SK-N-SH (cell line): ENCODE data around the gene MCTP1. TPM values are rescaled to one million over a fixed set of nuclear protein-coding genes. Genes with fewer than 3 reads are reported as not detected.

Experiments used
- CTCF ChIA-PET: fragments of 300-600, 350-600 bp; formaldehyde crosslinking; extraction: SDS; loops from one replicate; lab custom pipeline; 2021; lab: Yijun Ruan, JAX
- POLR2A ChIA-PET: fragments of 350-600 bp; sonication (Branson Sonifier 250); formaldehyde crosslinking; extraction: SDS; loops from one replicate; lab custom pipeline; 2020; ENCODE audit warnings: antibody characterized with exemption, inconsistent platforms; lab: Yijun Ruan, JAX
- DNase-seq: peaks from one replicate; pipeline ENCODE4 v3.0.0; 2012
- H2AFZ ChIP-seq: fragments of 200-600 bp; sonication (generic); 2 replicates; pipeline ENCODE4 v1.8.1; 2016; ENCODE audit warnings: antibody characterized with exemption, mild to moderate bottlenecking, low read depth
- H3F3A ChIP-seq: fragments of 200-600 bp; sonication (generic); replicated peaks from 2 replicates; pipeline ENCODE3; 2016; ENCODE audit warnings: antibody characterized with exemption, mild to moderate bottlenecking; ENCODE audit not compliant: insufficient read depth
- H3K27ac ChIP-seq, 2 experiments: fragments of 200-500 bp in 1 of 2; fragments of 200-600 bp in 1 of 2; sonication (Bioruptor generic) in 1 of 2; sonication (generic), shearing (Covaris generic) in 1 of 2; 2 replicates each; pipeline versions ENCODE4 v1.5.1 to v1.6.1; 2014 to 2016; ENCODE audit warnings: low read depth in 2 of 2, inconsistent platforms in 1 of 2, low read length in 1 of 2, mild to moderate bottlenecking in 1 of 2, mixed read lengths in 1 of 2
- H3K27me3 ChIP-seq: fragments of 200-600 bp; sonication (generic), shearing (Covaris generic); 2 replicates; pipeline ENCODE4 v1.6.1; 2016; ENCODE audit warnings: mixed run types; ENCODE audit not compliant: insufficient read depth
- H3K36me3 ChIP-seq, 2 experiments: fragments of 200-500 bp in 1 of 2; fragments of 200-600 bp in 1 of 2; sonication (Bioruptor generic) in 1 of 2; sonication (generic) in 1 of 2; replicated peaks in 1 of 2; 2 replicates each; pipeline versions ENCODE3 to v1.5.1; 2014 to 2016; ENCODE audit warnings: low read length in 1 of 2, mild to moderate bottlenecking in 1 of 2; ENCODE audit not compliant: insufficient read depth in 2 of 2, control insufficient read depth in 1 of 2
- H3K4me1 ChIP-seq, 2 experiments: fragments of 200-500 bp in 1 of 2; fragments of 200-600 bp in 1 of 2; sonication (Bioruptor generic) in 1 of 2; sonication (generic), shearing (Covaris generic) in 1 of 2; 2 replicates each; pipeline versions ENCODE4 v1.5.1 to v1.6.1; 2014 to 2016; ENCODE audit warnings: low read depth in 1 of 2, low read length in 1 of 2, mixed run types in 1 of 2; ENCODE audit not compliant: insufficient read depth in 2 of 2, control insufficient read depth in 1 of 2
- H3K4me2 ChIP-seq: fragments of 200-600 bp; sonication (generic), shearing (Covaris generic); 2 replicates; pipeline ENCODE4 v1.6.1; 2017; ENCODE audit warnings: mixed run types
- H3K4me3 ChIP-seq, 2 experiments: fragments of 200-500 bp in 1 of 2; fragments of 200-600 bp in 1 of 2; sonication (Bioruptor generic) in 1 of 2; sonication (generic), shearing (Covaris generic) in 1 of 2; 2 replicates each; pipeline versions ENCODE4 v1.5.1 to v1.8.1; 2014 to 2016; ENCODE audit warnings: low read depth in 2 of 2, inconsistent platforms in 1 of 2, low read length in 1 of 2, mild to moderate bottlenecking in 1 of 2, mixed read lengths in 1 of 2, moderate library complexity in 1 of 2
- H3K79me2 ChIP-seq: fragments of 200-600 bp; sonication (generic); 2 replicates; pipeline ENCODE4 v1.8.1; 2017; ENCODE audit warnings: mild to moderate bottlenecking; ENCODE audit not compliant: insufficient read depth
- H3K9ac ChIP-seq: fragments of 200-600 bp; sonication (generic); 2 replicates; pipeline ENCODE4 v1.6.1; 2017; ENCODE audit warnings: mixed run types
- H3K9me2 ChIP-seq: fragments of 200-600 bp; sonication (generic); 2 replicates; pipeline ENCODE4 v1.6.1; 2017; ENCODE audit warnings: mixed run types
- H3K9me3 ChIP-seq: fragments of 200-600 bp; sonication (generic); 2 replicates; pipeline ENCODE4 v1.6.1; 2017; ENCODE audit warnings: mixed run types, mild to moderate bottlenecking, moderate library complexity
- H4K20me1 ChIP-seq: fragments of 200-600 bp; sonication (generic); 2 replicates; pipeline ENCODE4 v1.6.1; 2017; ENCODE audit warnings: mild to moderate bottlenecking, mixed run types; ENCODE audit not compliant: insufficient read depth
- CTCF ChIP-seq: fragments of 200-600 bp; sonication (generic); IDR thresholded peaks from 2 replicates; pipeline ENCODE4 v1.6.1; 2017; ENCODE audit warnings: antibody characterized with exemption, mild to moderate bottlenecking, moderate library complexity
- EP300 ChIP-seq, 2 experiments: IDR thresholded peaks; 2 replicates each; pipeline versions ENCODE4 v1.4.0 to v1.6.1; 2012; ENCODE audit warnings: borderline replicate concordance in 1 of 2, low read depth in 1 of 2, low read length in 1 of 2
- EZH2phosphoT487 ChIP-seq: fragments of 200-600 bp; sonication (generic); IDR thresholded peaks from 2 replicates; pipeline ENCODE4 v1.6.1; 2017; ENCODE audit warnings: low read depth, mixed run types, mild to moderate bottlenecking, antibody characterized with exemption, moderate library complexity, borderline replicate concordance
- FOSL2 ChIP-seq: IDR thresholded peaks from 2 replicates; pipeline ENCODE4 v1.4.0; 2012; ENCODE audit warnings: low read depth, mild to moderate bottlenecking, moderate library complexity, borderline replicate concordance
- FOXM1 ChIP-seq: IDR thresholded peaks from 2 replicates; pipeline ENCODE4 v1.4.0; 2012; ENCODE audit warnings: low read depth, mild to moderate bottlenecking
- GABPA ChIP-seq: IDR thresholded peaks from 2 replicates; pipeline ENCODE4 v1.4.0; 2012; ENCODE audit warnings: low read depth, mild to moderate bottlenecking
- GATA2 ChIP-seq: sonication (generic); formaldehyde crosslinking; IDR thresholded peaks from 2 replicates; pipeline ENCODE4 v1.5.0; 2020; ENCODE audit warnings: mild to moderate bottlenecking, missing genetic modification reagents
- IRF3 ChIP-seq: fragments of 150-350 bp; IDR thresholded peaks from 2 replicates; pipeline ENCODE4 v1.6.1; 2016; ENCODE audit warnings: mild to moderate bottlenecking, low read depth, low read length
- JUND ChIP-seq: IDR thresholded peaks from 2 replicates; pipeline ENCODE4 v1.4.0; 2012
- MAX ChIP-seq: IDR thresholded peaks from 2 replicates; pipeline ENCODE4 v1.4.0; 2012; ENCODE audit warnings: low read depth
- POLR2AphosphoS5 ChIP-seq: IDR thresholded peaks from 2 replicates; pipeline ENCODE4 v1.6.1; 2012; ENCODE audit warnings: low read depth, low read length
- RXRA ChIP-seq: IDR thresholded peaks from 2 replicates; pipeline ENCODE4 v1.4.0; 2012; ENCODE audit warnings: low read depth, mild to moderate bottlenecking, borderline replicate concordance
- USF2 ChIP-seq: fragments of 150-350 bp; IDR thresholded peaks from 2 replicates; pipeline ENCODE4 v1.6.1; 2017; ENCODE audit warnings: antibody characterized with exemption, low read length, low read depth, borderline replicate concordance
- WGBS: methylation state at CpG from one replicate; pipeline ENCODE4 v1.1.6; 2017; ENCODE audit warnings: low lambda C conversion rate; 5-methylcytosine and 5-hydroxymethylcytosine counted together
- polyA plus RNA-seq, 3 experiments: library from polyadenylated mRNA; depleted of rRNA; stranded (reverse); fragments of >200 nt; gene quantifications; 2 replicates each; pipeline ENCODE4 v1.2.3, GENCODE V29; 2012

The MCTP1 gene
- polyA plus RNA-seq, 1 of the 3 experiments (the other 2 are of a cell fraction) = 0.53 TPM

- H3K27me3 ChIP-seq = no peaks in the 10 kb centered on the region
- no peak for DNase-seq
- no peaks in the 10 kb centered on the region for H3F3A ChIP-seq
- CTCF ChIA-PET = no interaction called here
- H3K79me2 ChIP-seq = no peaks in the 10 kb centered on the region
- H3K9me2 ChIP-seq = no peaks in the 10 kb centered on the region
- H3K9me3 ChIP-seq = no peaks in the 10 kb centered on the region
- TF ChIP-seq EP300 (IDR thresholded peaks at IDR 0.05; ENCODE audit: borderline replicate concordance in 1 of 2, low read depth in 1 of 2, low read length in 1 of 2) (no peak), USF2 (no peak), JUND (no peak), GABPA (no peak), GATA2 (CRISPR knock-in tag) (no peak)
- H3K27ac ChIP-seq = no peak overlapping the region
- H3K4me1 ChIP-seq = no peaks in the 10 kb centered on the region
- H4K20me1 ChIP-seq = no peaks in the 10 kb centered on the region
- H3K4me2 ChIP-seq = no peak overlapping the region
- H2AFZ ChIP-seq = no peak overlapping the region
- no peaks in the 10 kb centered on the region for H3K36me3 ChIP-seq
- no peak overlapping the region for H3K9ac ChIP-seq
- H3K4me3 ChIP-seq = no peak overlapping the region
- POLR2A ChIA-PET = no interaction called here
These were observed 32.1 kb downstream of the MCTP1 start for GRCh38 chr5:95252801-95253200.

- DNase-seq = no peak
- Histone ChIP-seq H3K9me3 (no peaks in the 10 kb centered on the region), H3K9ac (no peak overlapping the region), H3K79me2 (no peaks in the 10 kb centered on the region), H3K4me1 (no peaks in the 10 kb centered on the region), H4K20me1 (no peaks in the 10 kb centered on the region), H3F3A (no peaks in the 10 kb centered on the region), H3K9me2 (no peaks in the 10 kb centered on the region), H3K4me2 (no peak overlapping the region), H3K27me3 (no peaks in the 10 kb centered on the region), H3K4me3 (no peak overlapping the region), H2AFZ (no peak overlapping the region), H3K36me3 (no peaks in the 10 kb centered on the region), H3K27ac (no peak overlapping the region)
- TF ChIP-seq FOXM1 (no peak), POLR2AphosphoS5 (no peak), CTCF (no peak), FOSL2 (no peak), RXRA (no peak)
- ChIA-PET CTCF (interaction anchor here (1.3 to 1.9 kb wide), 2 partner anchors 10 to 24 kb away, joined by 4 to 6 read pairs; no protein-coding TSS in a partner anchor), POLR2A (no interaction called here)
- 33% methylated on average over 3 of the region's 3 CpGs for WGBS
These were observed 33.7 kb downstream of the MCTP1 start for GRCh38 chr5:95251185-95251584.

GRCh38 chr5:95244479-95244878 is 40.4 kb downstream of the MCTP1 start:
- TF ChIP-seq IRF3 (no peak), EZH2phosphoT487 (no peak), EP300 (IDR thresholded peaks at IDR 0.05; ENCODE audit: borderline replicate concordance in 1 of 2, low read depth in 1 of 2, low read length in 1 of 2) (no peak), MAX (no peak)
- no peak for DNase-seq
- H4K20me1 ChIP-seq = no peaks in the 10 kb centered on the region
- H3K27ac ChIP-seq = no peak overlapping the region
- 24% methylated on average over 7 of the region's 8 CpGs for WGBS
- H3K36me3 ChIP-seq = no peaks in the 10 kb centered on the region
- H2AFZ ChIP-seq = no peak overlapping the region
- ChIA-PET POLR2A (no interaction called here), CTCF (interaction anchor here (1.2 kb wide), 1 partner anchor 18 kb away, joined by 3 read pairs; no protein-coding TSS in a partner anchor)
- no peaks in the 10 kb centered on the region; the same call in 1 of the 2 replicates for H3K9me3 ChIP-seq
- H3K4me2 ChIP-seq = no peak overlapping the region
- no peaks in the 10 kb centered on the region for H3K79me2 ChIP-seq
- no peaks in the 10 kb centered on the region for H3K9me2 ChIP-seq
- no peaks in the 10 kb centered on the region for H3K4me1 ChIP-seq
- peaks cover 9% of the 10 kb centered on the region for H3K27me3 ChIP-seq
- no peaks in the 10 kb centered on the region for H3F3A ChIP-seq
- H3K9ac ChIP-seq = no peak overlapping the region
- H3K4me3 ChIP-seq = no peak overlapping the region
